Uterus (tissue), 2 donors: ENCODE results near the gene GALNT5.

Experiments used
- POLR2A ChIP-seq, 2 donors: fragments of 450-650 bp; IDR thresholded peaks; one replicate each; pipeline ENCODE4 v1.6.1; 2016; ENCODE audit warnings: antibody characterized with exemption in 2 of 2, mild to moderate bottlenecking in 1 of 2, moderate library complexity in 1 of 2
- TF ChIP-seq, protein P1 (sequence below), 4 experiments: fragments of 200-600 bp in 2 of 4; fragments of 450-650 bp in 2 of 4; sonication (generic) in 2 of 4; IDR thresholded peaks; one replicate each; pipeline ENCODE4 v1.5.1; 2016 to 2019; ENCODE audit warnings: antibody characterized with exemption in 4 of 4, mild to moderate bottlenecking in 2 of 4, moderate library complexity in 1 of 4

DNA sequence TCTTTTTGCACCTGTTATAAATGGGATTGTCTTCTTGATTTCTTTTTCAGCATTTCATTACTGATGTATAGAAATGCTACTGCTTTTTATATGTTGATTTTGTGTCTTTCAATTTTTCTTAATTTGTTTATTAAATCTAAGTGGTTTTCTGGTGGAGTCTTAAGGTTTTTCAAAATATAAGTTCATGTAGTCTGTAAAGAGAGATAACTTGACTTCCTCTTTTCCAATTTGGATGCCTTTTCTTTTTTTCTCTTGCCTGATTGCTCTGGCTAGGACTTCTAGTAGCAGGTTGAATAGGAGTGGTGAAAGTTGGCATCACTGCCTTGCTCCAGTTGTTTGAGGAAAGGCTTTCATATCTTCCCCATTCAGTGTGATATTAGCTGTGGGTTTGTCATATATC is 28.6 kb upstream of the GALNT5 start:
- TF ChIP-seq, protein P1, sequence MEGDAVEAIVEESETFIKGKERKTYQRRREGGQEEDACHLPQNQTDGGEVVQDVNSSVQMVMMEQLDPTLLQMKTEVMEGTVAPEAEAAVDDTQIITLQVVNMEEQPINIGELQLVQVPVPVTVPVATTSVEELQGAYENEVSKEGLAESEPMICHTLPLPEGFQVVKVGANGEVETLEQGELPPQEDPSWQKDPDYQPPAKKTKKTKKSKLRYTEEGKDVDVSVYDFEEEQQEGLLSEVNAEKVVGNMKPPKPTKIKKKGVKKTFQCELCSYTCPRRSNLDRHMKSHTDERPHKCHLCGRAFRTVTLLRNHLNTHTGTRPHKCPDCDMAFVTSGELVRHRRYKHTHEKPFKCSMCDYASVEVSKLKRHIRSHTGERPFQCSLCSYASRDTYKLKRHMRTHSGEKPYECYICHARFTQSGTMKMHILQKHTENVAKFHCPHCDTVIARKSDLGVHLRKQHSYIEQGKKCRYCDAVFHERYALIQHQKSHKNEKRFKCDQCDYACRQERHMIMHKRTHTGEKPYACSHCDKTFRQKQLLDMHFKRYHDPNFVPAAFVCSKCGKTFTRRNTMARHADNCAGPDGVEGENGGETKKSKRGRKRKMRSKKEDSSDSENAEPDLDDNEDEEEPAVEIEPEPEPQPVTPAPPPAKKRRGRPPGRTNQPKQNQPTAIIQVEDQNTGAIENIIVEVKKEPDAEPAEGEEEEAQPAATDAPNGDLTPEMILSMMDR (IDR thresholded peaks at IDR 0.05): no peak
- no peak for TF ChIP-seq POLR2A (IDR thresholded peaks at IDR 0.05)
